Stimulated activated naive CD8-positive, alpha-beta T cell treated with anti-CD3 and anti-CD28 coated beads, Interleukin-15, amount 100 ng/mL, for 72 hours (primary cell): ENCODE data around the gene CDH5.

ENCODE experiments used
- ATAC-seq: fragments of 150-1000 bp; cut with Tn5 transposase; 2 replicates; pipeline ENCODE4 v1.10.0; 2021; ENCODE audit warnings: mild to moderate bottlenecking, moderate library complexity
- DNase-seq, 2 donors: peaks; one replicate each; pipeline ENCODE4 v3.0.0; 2021 to 2022
- H3K27ac Mint-ChIP-seq, 2 donors: one replicate each; pipeline ENCODE4 v1.8.0; 2022; ENCODE audit warnings: mild to moderate bottlenecking in 2 of 2, mixed read lengths in 2 of 2, moderate library complexity in 2 of 2
- H3K27me3 Mint-ChIP-seq: one replicate; pipeline ENCODE4 v1.8.0; 2022; ENCODE audit warnings: mixed read lengths
- H3K4me1 Mint-ChIP-seq: one replicate; pipeline ENCODE4 v1.8.0; 2022; ENCODE audit warnings: mild to moderate bottlenecking, mixed read lengths
- H3K4me3 Mint-ChIP-seq, 2 donors: one replicate each; pipeline ENCODE4 v1.8.0; 2022; ENCODE audit warnings: mild to moderate bottlenecking in 2 of 2, mixed read lengths in 2 of 2, moderate library complexity in 1 of 2
- H3K9me3 Mint-ChIP-seq, 2 donors: one replicate each; pipeline ENCODE4 v1.8.0; 2022; ENCODE audit warnings: mixed read lengths in 2 of 2

CDH5 gene

GRCh38 chr16:66391726-66392670 lies 25.5 kb downstream of the CDH5 start:
- ATAC-seq, result no peak
- no peaks in the 10 kb centered on the region for H3K4me1 Mint-ChIP-seq
- no peaks in the 10 kb centered on the region for H3K27me3 Mint-ChIP-seq
- no peak overlapping the region for H3K4me3 Mint-ChIP-seq
- no peak overlapping the region for H3K27ac Mint-ChIP-seq
- H3K9me3 Mint-ChIP-seq, result no peaks in the 10 kb centered on the region
- DNase-seq, result no peak

- no peak for DNase-seq
- no peaks in the 10 kb centered on the region for H3K4me1 Mint-ChIP-seq
- no peak for ATAC-seq
- H3K4me3 Mint-ChIP-seq, result no peak overlapping the region
- H3K27ac Mint-ChIP-seq, result no peak overlapping the region
- no peaks in the 10 kb centered on the region for H3K9me3 Mint-ChIP-seq
- H3K27me3 Mint-ChIP-seq, result peaks cover 12% of the 10 kb centered on the region
Measured at GRCh38 chr16:66395806-66396555, 29.5 kb downstream of the CDH5 start.

- Mint-ChIP-seq H3K4me1 (no peaks in the 10 kb centered on the region), H3K27ac (no peak overlapping the region), H3K4me3 (no peak overlapping the region), H3K27me3 (peaks cover 12% of the 10 kb centered on the region), H3K9me3 (no peaks in the 10 kb centered on the region)
- DNase-seq (no peak), ATAC-seq (no peak)
Measured at GRCh38 chr16:66397736-66398433, 31.4 kb downstream of the CDH5 start.

DNA sequence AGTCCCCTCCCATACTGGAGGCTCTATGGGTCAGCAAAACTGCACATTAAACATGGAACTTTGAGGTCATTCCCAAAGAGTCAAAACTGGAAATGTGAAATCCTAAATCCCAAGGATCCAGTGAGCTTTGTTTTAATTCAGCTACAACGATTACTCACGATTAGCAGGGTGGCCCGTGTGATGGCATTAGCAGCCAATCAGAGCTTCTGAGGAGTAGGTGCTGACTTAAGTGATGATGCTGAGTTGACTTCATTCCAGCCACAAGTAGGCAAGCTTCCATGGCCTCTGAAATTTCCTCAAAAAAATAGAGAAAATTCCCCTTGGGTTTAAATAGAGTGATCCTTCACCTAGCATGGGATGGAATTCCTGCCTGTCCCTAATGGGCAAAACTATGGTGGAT lies 32.5 kb downstream of the CDH5 start:
- DNase-seq, result no peak
- H3K4me1 Mint-ChIP-seq, result no peaks in the 10 kb centered on the region
- H3K9me3 Mint-ChIP-seq, result no peaks in the 10 kb centered on the region
- no peak overlapping the region for H3K27ac Mint-ChIP-seq
- no peak overlapping the region for H3K4me3 Mint-ChIP-seq
- no peak for ATAC-seq
- H3K27me3 Mint-ChIP-seq, result peaks cover 12% of the 10 kb centered on the region

DNA sequence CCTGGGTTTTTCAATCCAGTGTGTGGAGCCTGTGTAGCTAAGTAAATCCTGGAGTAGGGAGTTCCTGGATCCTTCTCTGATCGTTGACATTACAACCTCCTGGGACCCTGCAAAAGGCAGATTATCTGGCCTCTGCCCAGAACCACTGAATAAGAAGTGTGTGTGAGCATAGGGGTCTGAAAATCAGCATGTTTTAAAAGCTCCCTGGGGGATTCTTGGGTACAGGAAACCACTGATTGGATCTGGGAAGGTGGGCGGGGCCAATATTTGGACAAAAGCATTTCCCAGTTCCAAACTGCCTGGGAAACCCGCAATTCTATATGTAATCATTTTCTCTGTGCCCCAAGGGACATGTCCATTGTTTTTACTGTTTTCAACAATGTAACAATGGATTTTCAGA lies 33.4 kb downstream of the CDH5 start:
- Mint-ChIP-seq H3K9me3 (no peaks in the 10 kb centered on the region), H3K4me1 (no peaks in the 10 kb centered on the region), H3K27me3 (peaks cover 15% of the 10 kb centered on the region), H3K4me3 (no peak overlapping the region), H3K27ac (no peak overlapping the region)
- ATAC-seq, result no peak
- DNase-seq, result no peak

GRCh38 chr16:66400503-66401380 lies 34.3 kb downstream of the CDH5 start:
- ATAC-seq (no peak), DNase-seq (no peak)
- H3K27me3 Mint-ChIP-seq, result peaks cover 23% of the 10 kb centered on the region
- no peaks in the 10 kb centered on the region for H3K4me1 Mint-ChIP-seq
- H3K9me3 Mint-ChIP-seq, result no peaks in the 10 kb centered on the region
- no peak overlapping the region for H3K4me3 Mint-ChIP-seq
- H3K27ac Mint-ChIP-seq, result no peak overlapping the region

GRCh38 chr16:66401610-66402009 lies 35.1 kb downstream of the CDH5 start:
- peaks cover 31% of the 10 kb centered on the region for H3K27me3 Mint-ChIP-seq
- H3K4me1 Mint-ChIP-seq, result no peaks in the 10 kb centered on the region
- H3K4me3 Mint-ChIP-seq, result no peak overlapping the region
- DNase-seq, result no peak
- no peak overlapping the region for H3K27ac Mint-ChIP-seq
- no peaks in the 10 kb centered on the region for H3K9me3 Mint-ChIP-seq
- no peak for ATAC-seq

DNA sequence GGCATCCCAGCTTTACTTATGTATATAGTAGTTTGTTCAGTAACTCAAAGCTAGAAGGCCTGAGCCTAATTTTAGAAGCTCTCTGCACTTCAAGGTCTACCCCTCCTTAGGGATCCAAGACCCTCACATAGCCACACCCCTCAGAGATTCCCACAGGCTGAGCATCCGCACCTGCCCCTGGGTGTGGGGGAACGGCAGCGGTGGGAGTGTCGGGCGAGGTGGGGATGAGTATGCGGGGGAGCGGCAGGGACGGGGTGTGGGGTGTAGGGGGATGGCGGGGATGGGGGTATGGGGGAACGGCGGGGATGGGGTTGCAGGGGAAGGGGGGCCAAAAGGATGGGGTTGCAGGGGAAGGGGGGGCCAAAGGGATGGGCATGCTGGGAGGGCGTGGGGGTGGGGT lies 35.7 kb downstream of the CDH5 start:
- no peak overlapping the region for H3K27ac Mint-ChIP-seq
- ATAC-seq (no peak), DNase-seq (no peak)
- no peaks in the 10 kb centered on the region for H3K9me3 Mint-ChIP-seq
- H3K4me3 Mint-ChIP-seq, result no peak overlapping the region
- H3K4me1 Mint-ChIP-seq, result peaks cover 5% of the 10 kb centered on the region
- H3K27me3 Mint-ChIP-seq, result peaks cover 31% of the 10 kb centered on the region

DNA sequence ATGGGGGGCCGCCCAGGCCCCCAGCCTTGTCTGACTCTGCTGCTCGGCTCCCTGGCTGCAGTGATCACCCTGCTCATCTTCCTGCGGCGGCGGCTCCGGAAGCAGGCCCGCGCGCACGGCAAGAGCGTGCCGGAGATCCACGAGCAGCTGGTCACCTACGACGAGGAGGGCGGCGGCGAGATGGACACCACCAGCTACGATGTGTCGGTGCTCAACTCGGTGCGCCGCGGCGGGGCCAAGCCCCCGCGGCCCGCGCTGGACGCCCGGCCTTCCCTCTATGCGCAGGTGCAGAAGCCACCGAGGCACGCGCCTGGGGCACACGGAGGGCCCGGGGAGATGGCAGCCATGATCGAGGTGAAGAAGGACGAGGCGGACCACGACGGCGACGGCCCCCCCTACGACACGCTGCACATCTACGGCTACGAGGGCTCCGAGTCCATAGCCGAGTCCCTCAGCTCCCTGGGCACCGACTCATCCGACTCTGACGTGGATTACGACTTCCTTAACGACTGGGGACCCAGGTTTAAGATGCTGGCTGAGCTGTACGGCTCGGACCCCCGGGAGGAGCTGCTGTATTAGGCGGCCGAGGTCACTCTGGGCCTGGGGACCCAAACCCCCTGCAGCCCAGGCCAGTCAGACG lies 36.2 kb downstream of the CDH5 start:
- H3K4me3 Mint-ChIP-seq, result no peak overlapping the region
- no peaks in the 10 kb centered on the region for H3K9me3 Mint-ChIP-seq
- no peak overlapping the region for H3K27ac Mint-ChIP-seq
- no peak for DNase-seq
- ATAC-seq, result no peak
- peaks cover 30% of the 10 kb centered on the region for H3K27me3 Mint-ChIP-seq
- peaks cover 6% of the 10 kb centered on the region for H3K4me1 Mint-ChIP-seq

DNA sequence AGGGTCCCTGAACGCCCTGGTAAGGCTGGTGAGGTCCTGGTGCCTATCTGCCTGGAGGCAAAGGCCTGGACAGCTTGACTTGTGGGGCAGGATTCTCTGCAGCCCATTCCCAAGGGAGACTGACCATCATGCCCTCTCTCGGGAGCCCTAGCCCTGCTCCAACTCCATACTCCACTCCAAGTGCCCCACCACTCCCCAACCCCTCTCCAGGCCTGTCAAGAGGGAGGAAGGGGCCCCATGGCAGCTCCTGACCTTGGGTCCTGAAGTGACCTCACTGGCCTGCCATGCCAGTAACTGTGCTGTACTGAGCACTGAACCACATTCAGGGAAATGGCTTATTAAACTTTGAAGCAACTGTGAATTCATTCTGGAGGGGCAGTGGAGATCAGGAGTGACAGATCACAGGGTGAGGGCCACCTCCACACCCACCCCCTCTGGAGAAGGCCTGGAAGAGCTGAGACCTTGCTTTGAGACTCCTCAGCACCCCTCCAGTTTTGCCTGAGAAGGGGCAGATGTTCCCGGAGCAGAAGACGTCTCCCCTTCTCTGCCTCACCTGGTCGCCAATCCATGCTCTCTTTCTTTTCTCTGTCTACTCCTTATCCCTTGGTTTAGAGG lies 37.1 kb downstream of the CDH5 start:
- Mint-ChIP-seq H3K4me1 (peaks cover 16% of the 10 kb centered on the region), H3K27me3 (peaks cover 20% of the 10 kb centered on the region)

GRCh38 chr16:66405057-66405783 lies 38.7 kb downstream of the CDH5 start:
- no peak for DNase-seq
- no peak overlapping the region for H3K4me3 Mint-ChIP-seq
- peaks cover 19% of the 10 kb centered on the region for H3K27me3 Mint-ChIP-seq

More for the DNA sequence above, 37.1 kb downstream of the CDH5 start:
- Mint-ChIP-seq H3K9me3 (no peaks in the 10 kb centered on the region), H3K27ac (peak overlapping the region; percentile 8 to 83), H3K4me3 (no peak overlapping the region)
- no peak for DNase-seq
- no peak for ATAC-seq

GRCh38 chr16:66406534-66407221 lies 40.2 kb downstream of the CDH5 start:
- Mint-ChIP-seq H3K4me3 (peak overlapping the region; percentile 91 to 94), H3K27ac (peak overlapping the region; percentile 42 to 80), H3K4me1 (peaks cover 27% of the 10 kb centered on the region), H3K9me3 (no peaks in the 10 kb centered on the region), H3K27me3 (peaks cover 19% of the 10 kb centered on the region)
- DNase-seq (peak; percentile 86 to 88), ATAC-seq (peak; percentile 87)

More at GRCh38 chr16:66405057-66405783, 38.7 kb downstream of the CDH5 start:
- no peak for ATAC-seq
- Mint-ChIP-seq H3K27ac (no peak overlapping the region), H3K4me1 (peaks cover 27% of the 10 kb centered on the region), H3K9me3 (no peaks in the 10 kb centered on the region)
